ENCODE data around the gene KLHL42. TPM values are rescaled to one million over a fixed set of nuclear protein-coding genes. Genes with fewer than 3 reads are reported as not detected.

KLHL42 gene
- total and polyA plus RNA-seq, 9 of the 15 experiments (the other 6 are each of a cell fraction or from before 2014, with no cell fraction given): 1.5 to 11.8 (median 9.6) TPM

DNA sequence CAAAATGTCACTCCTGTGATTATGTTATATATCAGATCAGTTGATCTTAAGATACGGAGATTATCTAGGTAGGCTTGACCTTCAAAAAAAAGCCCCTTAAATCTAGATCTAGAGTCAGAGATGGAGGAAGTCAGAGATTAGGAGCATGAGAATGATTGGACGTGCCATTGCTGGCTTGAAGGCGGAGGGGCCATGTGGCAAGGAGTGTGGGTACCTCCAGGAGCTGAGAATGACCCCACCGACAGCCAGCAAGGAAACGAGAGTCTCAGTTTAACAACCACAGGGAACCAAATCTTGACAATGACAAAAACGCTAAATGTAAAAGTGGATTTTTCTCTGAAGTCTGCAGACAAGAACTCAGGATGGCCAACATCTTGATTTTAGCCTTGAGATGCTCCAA, 32.5 kb downstream of the KLHL42 start:
- intact Hi-C loops (cut with micrococcal nuclease): no loop called here
- no peak for TF ChIP-seq ZZZ3 (IDR thresholded peaks at IDR 0.05)
- TF ChIP-seq, protein P1, sequence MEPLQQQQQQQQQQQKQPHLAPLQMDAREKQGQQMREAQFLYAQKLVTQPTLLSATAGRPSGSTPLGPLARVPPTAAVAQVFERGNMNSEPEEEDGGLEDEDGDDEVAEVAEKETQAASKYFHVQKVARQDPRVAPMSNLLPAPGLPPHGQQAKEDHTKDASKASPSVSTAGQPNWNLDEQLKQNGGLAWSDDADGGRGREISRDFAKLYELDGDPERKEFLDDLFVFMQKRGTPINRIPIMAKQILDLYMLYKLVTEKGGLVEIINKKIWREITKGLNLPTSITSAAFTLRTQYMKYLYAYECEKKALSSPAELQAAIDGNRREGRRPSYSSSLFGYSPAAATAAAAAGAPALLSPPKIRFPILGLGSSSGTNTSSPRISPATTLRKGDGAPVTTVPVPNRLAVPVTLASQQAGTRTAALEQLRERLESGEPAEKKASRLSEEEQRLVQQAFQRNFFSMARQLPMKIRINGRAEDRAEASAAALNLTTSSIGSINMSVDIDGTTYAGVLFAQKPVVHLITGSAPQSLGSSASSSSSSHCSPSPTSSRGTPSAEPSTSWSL (CRISPR knock-in tag; IDR thresholded peaks at IDR 0.05; ENCODE audit: borderline replicate concordance): no peak
- TF ChIP-seq, protein P2, sequence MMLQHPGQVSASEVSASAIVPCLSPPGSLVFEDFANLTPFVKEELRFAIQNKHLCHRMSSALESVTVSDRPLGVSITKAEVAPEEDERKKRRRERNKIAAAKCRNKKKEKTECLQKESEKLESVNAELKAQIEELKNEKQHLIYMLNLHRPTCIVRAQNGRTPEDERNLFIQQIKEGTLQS (IDR thresholded peaks at IDR 0.05): no peak
- TF ChIP-seq, protein P2 (CRISPR knock-in tag; conservative IDR thresholded peaks at IDR 0.05): no peak
- no peak for TF ChIP-seq ZBTB7A (IDR thresholded peaks at IDR 0.05; ENCODE audit: borderline replicate concordance, control insufficient read depth, low read depth, low read length)
- no peak for TF ChIP-seq LARP7 (IDR thresholded peaks at IDR 0.05)
- TF ChIP-seq, protein P3, sequence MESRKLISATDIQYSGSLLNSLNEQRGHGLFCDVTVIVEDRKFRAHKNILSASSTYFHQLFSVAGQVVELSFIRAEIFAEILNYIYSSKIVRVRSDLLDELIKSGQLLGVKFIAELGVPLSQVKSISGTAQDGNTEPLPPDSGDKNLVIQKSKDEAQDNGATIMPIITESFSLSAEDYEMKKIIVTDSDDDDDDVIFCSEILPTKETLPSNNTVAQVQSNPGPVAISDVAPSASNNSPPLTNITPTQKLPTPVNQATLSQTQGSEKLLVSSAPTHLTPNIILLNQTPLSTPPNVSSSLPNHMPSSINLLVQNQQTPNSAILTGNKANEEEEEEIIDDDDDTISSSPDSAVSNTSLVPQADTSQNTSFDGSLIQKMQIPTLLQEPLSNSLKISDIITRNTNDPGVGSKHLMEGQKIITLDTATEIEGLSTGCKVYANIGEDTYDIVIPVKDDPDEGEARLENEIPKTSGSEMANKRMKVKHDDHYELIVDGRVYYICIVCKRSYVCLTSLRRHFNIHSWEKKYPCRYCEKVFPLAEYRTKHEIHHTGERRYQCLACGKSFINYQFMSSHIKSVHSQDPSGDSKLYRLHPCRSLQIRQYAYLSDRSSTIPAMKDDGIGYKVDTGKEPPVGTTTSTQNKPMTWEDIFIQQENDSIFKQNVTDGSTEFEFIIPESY (CRISPR knock-in tag; IDR thresholded peaks at IDR 0.05): no peak
- TF ChIP-seq, protein P4, sequence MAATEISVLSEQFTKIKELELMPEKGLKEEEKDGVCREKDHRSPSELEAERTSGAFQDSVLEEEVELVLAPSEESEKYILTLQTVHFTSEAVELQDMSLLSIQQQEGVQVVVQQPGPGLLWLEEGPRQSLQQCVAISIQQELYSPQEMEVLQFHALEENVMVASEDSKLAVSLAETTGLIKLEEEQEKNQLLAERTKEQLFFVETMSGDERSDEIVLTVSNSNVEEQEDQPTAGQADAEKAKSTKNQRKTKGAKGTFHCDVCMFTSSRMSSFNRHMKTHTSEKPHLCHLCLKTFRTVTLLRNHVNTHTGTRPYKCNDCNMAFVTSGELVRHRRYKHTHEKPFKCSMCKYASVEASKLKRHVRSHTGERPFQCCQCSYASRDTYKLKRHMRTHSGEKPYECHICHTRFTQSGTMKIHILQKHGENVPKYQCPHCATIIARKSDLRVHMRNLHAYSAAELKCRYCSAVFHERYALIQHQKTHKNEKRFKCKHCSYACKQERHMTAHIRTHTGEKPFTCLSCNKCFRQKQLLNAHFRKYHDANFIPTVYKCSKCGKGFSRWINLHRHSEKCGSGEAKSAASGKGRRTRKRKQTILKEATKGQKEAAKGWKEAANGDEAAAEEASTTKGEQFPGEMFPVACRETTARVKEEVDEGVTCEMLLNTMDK (IDR thresholded peaks at IDR 0.05; ENCODE audit: borderline replicate concordance, insufficient read depth, low read depth, low read length, poor library complexity, severe bottlenecking): no peak
- TF ChIP-seq, protein P5, sequence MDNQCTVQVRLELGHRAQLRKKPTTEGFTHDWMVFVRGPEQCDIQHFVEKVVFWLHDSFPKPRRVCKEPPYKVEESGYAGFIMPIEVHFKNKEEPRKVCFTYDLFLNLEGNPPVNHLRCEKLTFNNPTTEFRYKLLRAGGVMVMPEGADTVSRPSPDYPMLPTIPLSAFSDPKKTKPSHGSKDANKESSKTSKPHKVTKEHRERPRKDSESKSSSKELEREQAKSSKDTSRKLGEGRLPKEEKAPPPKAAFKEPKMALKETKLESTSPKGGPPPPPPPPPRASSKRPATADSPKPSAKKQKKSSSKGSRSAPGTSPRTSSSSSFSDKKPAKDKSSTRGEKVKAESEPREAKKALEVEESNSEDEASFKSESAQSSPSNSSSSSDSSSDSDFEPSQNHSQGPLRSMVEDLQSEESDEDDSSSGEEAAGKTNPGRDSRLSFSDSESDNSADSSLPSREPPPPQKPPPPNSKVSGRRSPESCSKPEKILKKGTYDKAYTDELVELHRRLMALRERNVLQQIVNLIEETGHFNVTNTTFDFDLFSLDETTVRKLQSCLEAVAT (IDR thresholded peaks at IDR 0.05): no peak
- no peak for TF ChIP-seq SMARCA5 (IDR thresholded peaks at IDR 0.05)
- TF ChIP-seq, protein P6, sequence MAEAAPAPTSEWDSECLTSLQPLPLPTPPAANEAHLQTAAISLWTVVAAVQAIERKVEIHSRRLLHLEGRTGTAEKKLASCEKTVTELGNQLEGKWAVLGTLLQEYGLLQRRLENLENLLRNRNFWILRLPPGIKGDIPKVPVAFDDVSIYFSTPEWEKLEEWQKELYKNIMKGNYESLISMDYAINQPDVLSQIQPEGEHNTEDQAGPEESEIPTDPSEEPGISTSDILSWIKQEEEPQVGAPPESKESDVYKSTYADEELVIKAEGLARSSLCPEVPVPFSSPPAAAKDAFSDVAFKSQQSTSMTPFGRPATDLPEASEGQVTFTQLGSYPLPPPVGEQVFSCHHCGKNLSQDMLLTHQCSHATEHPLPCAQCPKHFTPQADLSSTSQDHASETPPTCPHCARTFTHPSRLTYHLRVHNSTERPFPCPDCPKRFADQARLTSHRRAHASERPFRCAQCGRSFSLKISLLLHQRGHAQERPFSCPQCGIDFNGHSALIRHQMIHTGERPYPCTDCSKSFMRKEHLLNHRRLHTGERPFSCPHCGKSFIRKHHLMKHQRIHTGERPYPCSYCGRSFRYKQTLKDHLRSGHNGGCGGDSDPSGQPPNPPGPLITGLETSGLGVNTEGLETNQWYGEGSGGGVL (CRISPR knock-in tag; IDR thresholded peaks at IDR 0.05): no peak
- ATAC-seq (no peak), FAIRE-seq (no peak), DNase-seq (ENCODE audit: extremely low read depth in 1 of 4, low spot score in 3 of 4) (no peak)
- H3K27me3 ChIP-seq (ENCODE audit: control insufficient read depth in 2 of 2, insufficient read depth in 2 of 2, low read length in 2 of 2): peaks cover 0 to 4% of the 10 kb centered on the region in 2 experiments; a peak in 2 of 5 replicates
- no peaks in the 10 kb centered on the region for H3K9me1 ChIP-seq (ENCODE audit: control insufficient read depth, insufficient read depth, low read length)
- no peaks in the 10 kb centered on the region for H3K79me2 ChIP-seq (ENCODE audit: control insufficient read depth, insufficient read depth, low read length)
- no peak overlapping the region for H2AFZ ChIP-seq (ENCODE audit: low read depth, low read length)
- H4K20me1 ChIP-seq (replicated peaks; ENCODE audit: control insufficient read depth, insufficient read depth, low read length): no peaks in the 10 kb centered on the region
- BruUV-seq (replicated peaks): no TSS peak
- H3K27ac ChIP-seq (ENCODE audit: extremely low read depth, low read depth, low read length): no peak overlapping the region
- H3K4me3 ChIP-seq: no peak overlapping the region
- 35% methylated on average over 6 of the region's 6 CpGs for WGBS (ENCODE audit: insufficient coverage, low coverage, missing lambda C conversion rate)
- no peaks in the 10 kb centered on the region for H3K4me1 ChIP-seq (replicated peaks in 1 of 2; ENCODE audit: control insufficient read depth in 2 of 2, insufficient read depth in 2 of 2, low read length in 2 of 2)
- H3K9ac ChIP-seq (ENCODE audit: insufficient read depth in 1 of 2, low read depth in 2 of 2, low read length in 2 of 2): no peak overlapping the region
- no peak overlapping the region for H3K4me2 ChIP-seq (ENCODE audit: insufficient read depth, low read length)
- H3K9me3 ChIP-seq (replicated peaks; ENCODE audit: control insufficient read depth, insufficient read depth, low read depth, low read length): no peaks in the 10 kb centered on the region
- ChIA-PET CTCF (ENCODE audit: low intra/inter-chr PET ratio) (interaction anchor here (1.5 kb wide), 1 partner anchor 9 kb away, joined by 5 read pairs; no protein-coding TSS in a partner anchor), POLR2A (no interaction called here)
- H3K36me3 ChIP-seq (ENCODE audit: control insufficient read depth, insufficient read depth, low read length): no peaks in the 10 kb centered on the region
- in situ Hi-C loops (cut with MboI): no loop called here

Data from K562 (cell line).